NCI-H2081 treated with DMSO at 0.1 percent for 48 hours (cell line): ENCODE data around the gene ASXL2.
"Not testable (repeated sequence)": the region's sequence is repeated elsewhere in the genome, so short reads cannot be mapped to it uniquely, and the experiment has no call there.

Experiments used
- DNase-seq: peaks from one replicate; lab custom pipeline; 2025; lab: John Stamatoyannopoulos, UW

The ASXL2 gene

GRCh38 chr2:25735835-25736234, 142.5 kb downstream of the ASXL2 start:
- DNase-seq, result no peak

- DNase-seq, result no peak
These were observed 149.7 kb downstream of the ASXL2 start for GRCh38 chr2:25728559-25728958.

GRCh38 chr2:25726522-25726921, 151.8 kb downstream of the ASXL2 start:
- DNase-seq, result no peak

- no peak for DNase-seq
These were observed 152.4 kb downstream of the ASXL2 start for GRCh38 chr2:25725877-25726276.

GRCh38 chr2:25724756-25725155, 153.5 kb downstream of the ASXL2 start:
- DNase-seq, result no peak

GRCh38 chr2:25722224-25722623, 156.1 kb downstream of the ASXL2 start:
- DNase-seq, result no peak

- DNase-seq, result no peak
These were observed 157.7 kb downstream of the ASXL2 start for GRCh38 chr2:25720575-25720974.

GRCh38 chr2:25714740-25715139, 163.5 kb downstream of the ASXL2 start:
- no peak for DNase-seq

GRCh38 chr2:25712455-25712854, 165.8 kb downstream of the ASXL2 start:
- DNase-seq, result no peak

- no peak for DNase-seq
These were observed 166.5 kb downstream of the ASXL2 start for GRCh38 chr2:25711675-25712354.

GRCh38 chr2:25710750-25711149, 167.5 kb downstream of the ASXL2 start:
- no peak for DNase-seq

- DNase-seq, result no peak
These were observed 168.9 kb downstream of the ASXL2 start for GRCh38 chr2:25709349-25709748.

- DNase-seq, result no peak
These were observed 170.2 kb downstream of the ASXL2 start for GRCh38 chr2:25707927-25708590.

- not testable (repeated sequence) for DNase-seq
These were observed 172.7 kb downstream of the ASXL2 start for GRCh38 chr2:25705575-25705974.

- DNase-seq, result no peak
These were observed 176.5 kb downstream of the ASXL2 start for GRCh38 chr2:25701801-25702200.

- peak; percentile 48 for DNase-seq
These were observed 178.0 kb downstream of the ASXL2 start for GRCh38 chr2:25700221-25700660.

- no peak for DNase-seq
These were observed 179.1 kb downstream of the ASXL2 start for GRCh38 chr2:25699216-25699615.

GRCh38 chr2:25698752-25699151, 179.5 kb downstream of the ASXL2 start:
- DNase-seq, result no peak

- DNase-seq, result no peak
These were observed 180.5 kb downstream of the ASXL2 start for GRCh38 chr2:25697559-25698341.

GRCh38 chr2:25692737-25693445, 185.4 kb downstream of the ASXL2 start:
- no peak for DNase-seq

- no peak for DNase-seq
These were observed 186.1 kb downstream of the ASXL2 start for GRCh38 chr2:25692143-25692542.

- DNase-seq, result no peak
These were observed 188.2 kb downstream of the ASXL2 start for GRCh38 chr2:25690058-25690457.
